NCI-H774 (cell line): ENCODE measurements around the gene JPH2.

Experiments
- DNase-seq: peaks from one replicate; lab custom pipeline; 2025; lab: John Stamatoyannopoulos, UW

JPH2 gene

DNA sequence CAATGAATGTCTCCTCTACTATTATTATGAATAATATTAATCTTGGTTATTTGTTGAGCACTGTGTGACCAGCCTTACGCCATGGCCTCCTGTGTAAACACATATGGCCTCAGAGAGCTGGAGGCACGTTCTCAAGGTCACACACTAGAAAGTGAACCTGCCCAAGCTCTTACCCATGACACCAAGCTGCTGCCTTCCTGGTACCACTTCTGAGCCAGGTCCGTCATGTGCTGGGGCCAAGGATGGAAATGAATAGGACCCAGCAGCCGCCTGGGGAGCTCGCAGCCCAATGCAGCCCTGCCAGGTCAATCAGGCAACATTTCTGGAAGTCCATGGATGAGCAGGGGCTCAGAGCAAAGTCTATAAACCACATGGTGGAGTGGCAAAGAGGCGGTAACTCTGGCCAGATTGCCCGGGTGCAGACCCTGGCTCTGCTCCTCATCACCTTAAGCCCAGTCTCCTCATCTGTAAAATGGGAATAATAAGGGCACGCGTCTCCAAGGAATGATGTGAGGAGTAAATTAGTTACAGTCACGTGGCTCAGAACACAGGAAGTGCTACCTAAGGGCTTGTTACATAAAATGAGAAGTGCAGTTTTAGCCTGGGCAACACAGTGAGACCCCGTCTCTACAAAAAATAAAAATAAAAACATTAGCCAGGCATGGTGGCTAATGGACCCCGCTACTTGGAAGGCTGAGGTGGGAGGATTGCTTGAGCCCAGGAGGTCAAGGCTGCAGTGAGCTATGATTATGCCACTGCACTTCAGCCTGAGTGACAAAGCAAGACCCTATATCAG, 61.5 kb downstream of the JPH2 start:
- no peak for DNase-seq

DNA sequence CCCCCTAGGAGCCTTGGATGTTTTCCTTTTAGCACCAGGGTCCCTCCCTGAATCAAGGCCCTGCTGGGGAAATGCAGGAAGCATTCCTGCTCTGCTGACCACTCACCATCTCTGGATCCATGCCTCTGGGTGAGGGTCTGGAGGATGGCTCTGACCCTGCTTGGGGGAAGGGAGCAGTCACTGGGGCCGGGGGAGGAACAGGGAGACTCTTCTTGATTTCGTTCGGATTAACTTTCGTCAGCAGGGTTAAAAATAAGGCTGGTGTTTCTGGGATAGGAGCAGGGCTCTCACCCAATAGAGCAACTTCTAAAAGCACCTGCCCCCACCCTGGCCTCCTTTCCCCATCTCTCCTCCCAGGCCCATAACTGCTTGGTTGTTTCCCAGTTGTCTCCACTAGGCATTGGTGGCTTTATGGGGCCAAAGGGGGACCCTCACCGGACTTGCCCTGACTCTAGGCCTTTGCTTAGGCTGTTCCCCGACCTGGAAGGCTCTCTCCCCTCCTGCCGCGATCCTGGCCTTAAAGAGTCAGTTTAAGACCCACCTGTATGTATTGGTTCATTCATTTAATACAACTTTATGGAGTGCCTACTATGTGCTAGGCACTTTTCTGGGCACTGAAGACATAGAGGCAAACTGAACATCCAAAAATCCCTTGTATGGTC, 63.0 kb downstream of the JPH2 start:
- DNase-seq: no peak

DNA sequence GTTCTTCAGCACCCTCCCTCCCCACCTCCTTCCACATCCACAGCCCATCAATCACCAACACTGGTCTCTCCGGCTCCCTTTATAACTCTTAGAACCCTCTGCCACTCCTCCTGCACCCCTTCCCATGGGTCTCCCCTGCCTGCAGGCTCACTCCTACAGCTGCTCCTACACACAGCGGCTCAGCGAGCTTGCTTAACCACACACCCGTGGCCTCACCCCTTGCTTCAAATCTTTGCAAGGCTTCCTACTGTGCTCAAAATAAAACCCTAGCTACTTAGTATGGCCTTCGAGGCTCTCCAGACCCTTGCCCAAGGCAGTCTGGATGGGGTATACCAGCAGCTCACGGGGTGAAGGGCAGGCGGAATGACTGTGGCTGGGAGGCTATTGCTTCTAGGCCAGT, 63.7 kb downstream of the JPH2 start:
- DNase-seq: no peak

DNA sequence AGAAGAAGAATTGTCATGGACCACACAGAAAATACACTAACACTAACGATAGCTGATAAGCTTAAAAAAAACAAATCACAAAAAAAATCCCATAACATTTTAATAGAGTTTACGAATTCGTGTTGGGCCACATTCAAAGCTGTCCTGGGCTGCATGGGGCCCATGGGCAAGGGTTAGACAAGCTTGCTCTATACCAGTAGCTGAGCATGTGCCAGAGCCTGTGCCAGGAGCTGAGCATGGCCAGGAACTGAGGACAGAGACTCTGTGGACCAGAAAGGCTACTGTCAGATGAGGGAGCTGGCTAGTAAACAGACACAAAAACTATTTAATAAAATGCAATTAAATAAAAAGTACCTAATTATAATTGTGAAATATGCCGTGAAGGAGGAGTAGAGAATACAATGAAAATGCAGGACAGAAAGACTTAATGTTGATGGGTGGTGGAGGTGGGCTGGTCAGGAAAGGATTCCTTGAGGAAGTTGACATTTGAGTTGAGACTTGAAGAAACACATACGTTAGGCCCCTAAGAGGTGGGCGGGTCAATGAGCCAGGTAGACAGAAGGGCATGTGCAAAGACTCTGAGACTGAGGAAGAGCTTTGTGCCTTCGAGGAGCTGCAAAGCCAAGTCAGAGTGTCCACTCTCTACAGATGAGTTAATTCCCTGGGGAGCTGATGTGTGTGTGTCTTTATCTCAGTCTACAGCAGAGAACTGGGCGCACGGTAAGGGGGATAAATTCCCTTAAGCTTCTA, 66.1 kb downstream of the JPH2 start:
- no peak for DNase-seq

DNA sequence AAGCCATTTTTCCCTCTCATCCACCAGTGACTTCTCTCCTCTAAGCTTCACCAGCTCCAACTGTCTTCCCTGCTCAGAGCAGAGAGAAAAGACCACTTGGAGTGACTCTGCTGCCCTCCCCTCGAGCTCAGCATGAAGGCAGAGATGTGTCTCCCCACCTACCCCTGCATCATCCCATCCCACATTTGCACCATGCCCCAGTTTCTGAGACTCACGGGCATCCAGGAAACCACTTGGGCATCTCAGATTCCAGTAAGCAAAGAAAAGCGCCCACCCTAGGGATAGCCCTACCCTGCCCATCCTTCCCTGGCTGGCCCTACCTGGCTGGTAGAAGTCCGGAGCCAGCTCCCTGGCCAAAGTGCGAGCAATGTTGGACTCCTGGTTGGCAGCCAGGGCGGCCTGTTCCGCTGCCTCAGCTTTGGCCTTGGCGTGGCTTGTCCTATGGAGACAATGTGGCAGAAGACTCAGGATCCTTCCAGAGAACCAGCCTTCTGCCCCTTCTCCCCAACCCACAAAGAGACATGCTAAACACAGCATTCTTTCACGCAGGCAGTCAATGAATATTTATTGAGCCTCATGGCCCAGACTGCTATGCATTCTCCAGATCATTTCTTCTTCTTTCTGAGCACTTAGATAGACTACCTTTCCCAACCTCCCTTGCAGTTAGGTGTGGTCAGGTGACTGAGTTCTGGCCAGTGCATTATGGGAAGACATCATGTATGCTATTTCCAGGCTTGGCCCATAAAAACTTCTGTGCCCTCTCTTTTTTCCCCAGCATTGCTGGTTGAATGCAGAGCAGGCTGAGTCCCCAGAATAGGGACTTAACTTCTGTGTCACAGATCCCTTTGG, 68.6 kb downstream of the JPH2 start:
- DNase-seq: no peak

DNA sequence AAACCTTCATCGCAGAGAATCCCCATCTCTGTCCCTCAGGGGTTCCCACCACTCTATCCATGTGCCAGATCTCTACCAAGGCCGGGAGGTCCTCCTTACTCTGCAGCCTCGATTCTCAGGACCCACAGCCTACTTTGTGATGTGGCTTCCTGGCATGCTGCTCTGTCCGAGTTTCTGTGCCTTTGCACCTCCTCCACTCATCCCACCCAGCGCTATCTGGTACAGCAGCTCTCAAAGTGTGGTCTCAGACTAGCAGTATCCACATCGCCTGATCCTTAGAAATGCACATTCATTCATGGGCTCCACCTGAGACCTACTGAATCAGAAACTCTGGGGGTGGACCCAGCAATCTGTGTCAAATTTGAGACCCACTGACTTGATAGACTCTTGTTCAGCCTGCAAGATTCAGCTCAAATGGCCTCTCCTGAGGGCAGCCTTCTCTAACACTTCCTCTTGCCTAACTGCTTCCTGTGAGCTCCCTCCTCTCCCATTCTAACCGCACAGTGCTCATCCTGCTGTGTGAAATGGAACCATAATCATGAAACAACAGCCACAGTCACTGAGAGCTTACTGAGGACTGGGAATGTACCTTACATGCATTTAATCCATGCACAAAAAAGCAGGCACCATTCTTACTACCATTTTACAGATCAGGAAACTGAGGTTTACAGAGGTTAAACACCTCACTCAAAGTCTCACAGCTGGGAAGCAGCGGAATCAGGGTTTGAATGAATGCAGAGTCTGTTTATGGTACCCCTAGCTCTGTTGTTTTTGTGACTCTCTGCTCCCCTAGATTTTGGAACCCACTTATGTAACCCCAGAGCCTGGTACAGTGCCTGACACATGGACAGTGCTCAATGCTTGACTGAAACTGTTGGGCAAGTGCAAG, 69.4 kb downstream of the JPH2 start:
- DNase-seq: no peak

DNA sequence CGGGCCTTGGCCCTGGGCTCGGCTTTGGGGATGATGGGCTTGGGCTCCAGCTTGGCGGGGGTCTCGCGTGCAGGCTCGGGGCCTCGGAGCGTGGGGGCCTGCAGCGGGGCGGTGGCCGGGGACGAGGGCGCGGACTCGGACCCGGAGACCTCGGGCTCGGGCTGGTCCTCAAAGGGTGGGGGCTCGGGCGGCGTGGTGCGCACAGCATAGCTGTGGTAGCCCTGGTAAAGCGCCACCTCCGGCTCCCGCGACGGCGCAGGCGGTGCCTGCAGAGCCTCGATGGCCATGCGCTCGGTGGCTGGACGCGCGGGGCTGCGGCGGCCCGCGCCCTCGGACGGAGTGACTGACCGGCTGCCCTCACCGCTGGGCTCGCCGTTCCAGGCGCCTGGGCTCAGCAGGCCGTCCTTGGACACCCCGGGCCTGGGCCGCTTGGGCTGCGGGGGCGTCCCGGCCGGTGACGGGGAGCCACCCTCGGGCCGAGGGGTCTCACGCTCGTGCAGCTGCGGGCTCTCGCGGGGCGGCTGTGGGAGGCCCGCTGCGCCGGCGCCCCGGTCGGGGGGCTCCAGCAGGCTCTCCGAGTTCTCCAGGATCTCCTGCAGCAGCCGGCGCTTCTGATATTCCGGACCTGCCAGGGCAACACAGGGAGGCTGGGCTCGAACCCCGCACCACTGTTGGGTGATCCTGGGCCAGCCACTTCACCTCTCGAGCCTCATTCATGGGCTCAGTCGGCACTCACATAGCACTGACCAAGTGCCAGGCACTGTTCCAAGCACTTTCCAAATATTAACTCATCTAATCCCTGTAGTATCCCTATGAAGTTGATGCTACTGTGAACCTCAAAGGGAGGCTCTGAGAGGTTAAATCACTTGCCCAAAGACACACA, 71.0 kb downstream of the JPH2 start:
- no peak for DNase-seq

DNA sequence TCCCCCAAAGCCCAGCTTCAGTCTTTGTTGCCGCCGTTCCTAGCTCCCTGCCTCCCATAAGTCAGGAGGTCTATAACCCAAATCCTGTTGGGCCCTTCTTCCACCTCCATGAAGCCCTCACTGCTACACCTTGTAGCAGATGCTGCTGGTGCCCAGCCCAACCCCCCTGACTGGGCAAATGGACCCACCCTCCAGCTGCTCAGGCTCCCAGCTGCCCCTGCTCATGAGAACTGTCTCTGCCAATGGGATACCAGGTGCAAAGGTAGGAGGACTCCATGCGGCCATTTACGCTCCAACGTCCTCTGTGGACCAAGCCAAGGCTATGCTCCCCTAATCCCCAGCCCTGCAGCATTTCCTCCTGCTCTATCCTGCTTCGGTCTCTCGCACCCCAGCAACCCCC, 71.8 kb downstream of the JPH2 start:
- no peak for DNase-seq

DNA sequence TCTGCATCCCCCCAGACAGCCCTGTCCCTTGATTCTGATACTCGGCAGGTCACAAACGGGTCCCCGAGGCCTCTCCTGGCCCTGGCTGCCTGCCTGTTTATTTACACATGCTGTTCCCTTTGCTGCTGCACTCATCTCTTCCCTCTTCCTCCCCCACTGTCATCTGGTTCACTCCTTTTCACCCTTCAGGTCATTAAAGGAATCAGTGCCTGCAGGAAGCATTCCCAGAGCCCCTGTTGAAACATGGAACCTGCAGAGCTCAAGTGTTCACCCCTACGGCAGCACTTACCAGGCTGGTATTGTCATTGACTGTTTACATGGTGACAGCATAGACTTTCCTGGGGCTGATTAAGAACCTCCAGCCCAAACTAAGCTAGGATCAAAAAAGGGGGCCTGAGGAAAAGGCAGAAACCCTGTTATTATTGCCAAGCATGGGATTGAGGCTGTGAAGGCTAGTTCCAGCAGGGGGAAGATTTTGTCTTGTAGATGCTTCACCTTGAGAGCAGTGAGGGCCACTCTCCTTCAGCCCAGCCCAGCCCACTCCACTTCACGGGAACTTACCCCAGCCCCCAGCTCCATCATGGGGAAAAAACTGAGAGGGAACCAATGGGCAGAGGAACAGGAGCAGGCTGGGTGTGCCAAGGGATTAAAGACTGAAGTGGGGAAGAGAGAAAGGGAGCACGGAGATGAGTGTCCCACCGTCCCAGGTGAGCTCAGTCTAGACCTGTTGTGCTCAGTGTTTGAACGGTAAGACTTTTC, 73.2 kb downstream of the JPH2 start:
- DNase-seq: no peak

DNA sequence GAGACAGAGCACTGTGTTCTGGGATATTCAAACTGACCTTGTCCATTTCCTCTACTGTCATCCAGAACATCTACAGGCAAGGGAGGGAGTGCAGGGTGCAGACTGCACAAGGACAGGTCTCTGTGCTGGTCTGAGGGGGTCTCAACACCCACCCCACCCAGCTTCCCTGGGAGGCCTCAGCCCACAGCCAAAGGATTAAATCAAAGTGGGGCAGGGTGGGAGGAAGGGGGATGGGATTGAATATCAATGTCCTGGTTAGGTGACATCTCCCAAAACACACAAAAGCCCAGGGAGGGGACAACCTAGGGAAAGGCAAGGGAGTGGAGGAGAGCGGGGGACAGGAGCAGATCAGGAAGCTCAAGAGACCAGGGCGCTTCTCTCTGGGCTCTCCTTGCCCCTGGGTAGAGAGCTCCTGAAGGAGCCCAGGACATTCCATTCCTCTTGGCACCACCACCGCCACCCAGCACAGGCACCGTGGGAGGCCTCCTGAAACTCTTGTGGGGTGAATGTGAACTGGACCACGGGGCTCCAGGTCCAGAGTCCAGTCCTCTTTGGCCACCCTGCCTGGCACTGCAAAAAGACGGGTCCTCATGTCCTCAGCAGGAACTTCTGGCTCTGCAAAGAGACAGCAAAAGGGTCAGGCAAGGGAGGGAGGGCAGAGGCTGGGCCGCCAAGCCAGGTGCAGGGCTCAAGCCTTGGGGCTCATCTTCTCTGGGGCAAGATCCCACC, 73.9 kb downstream of the JPH2 start:
- no peak for DNase-seq

DNA sequence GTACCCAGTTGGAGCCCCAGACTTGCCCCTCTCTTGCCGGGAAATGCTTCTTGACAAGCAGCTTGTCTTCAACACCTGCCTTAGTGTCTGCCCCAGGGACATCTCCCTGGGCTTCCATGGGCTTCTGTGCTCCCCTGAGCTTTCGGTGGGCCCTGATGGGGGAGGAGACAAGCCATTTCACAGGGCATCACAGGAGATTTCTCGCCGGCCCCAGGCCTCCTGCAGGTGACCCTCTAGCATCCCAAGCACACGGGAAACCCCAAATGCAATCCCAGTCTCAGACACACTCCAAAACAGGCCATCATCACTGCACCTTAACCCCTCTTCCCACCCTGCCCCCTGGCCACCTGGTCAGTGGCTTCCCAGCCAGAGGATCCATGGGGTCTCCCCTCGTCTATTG, 74.5 kb downstream of the JPH2 start:
- no peak for DNase-seq

DNA sequence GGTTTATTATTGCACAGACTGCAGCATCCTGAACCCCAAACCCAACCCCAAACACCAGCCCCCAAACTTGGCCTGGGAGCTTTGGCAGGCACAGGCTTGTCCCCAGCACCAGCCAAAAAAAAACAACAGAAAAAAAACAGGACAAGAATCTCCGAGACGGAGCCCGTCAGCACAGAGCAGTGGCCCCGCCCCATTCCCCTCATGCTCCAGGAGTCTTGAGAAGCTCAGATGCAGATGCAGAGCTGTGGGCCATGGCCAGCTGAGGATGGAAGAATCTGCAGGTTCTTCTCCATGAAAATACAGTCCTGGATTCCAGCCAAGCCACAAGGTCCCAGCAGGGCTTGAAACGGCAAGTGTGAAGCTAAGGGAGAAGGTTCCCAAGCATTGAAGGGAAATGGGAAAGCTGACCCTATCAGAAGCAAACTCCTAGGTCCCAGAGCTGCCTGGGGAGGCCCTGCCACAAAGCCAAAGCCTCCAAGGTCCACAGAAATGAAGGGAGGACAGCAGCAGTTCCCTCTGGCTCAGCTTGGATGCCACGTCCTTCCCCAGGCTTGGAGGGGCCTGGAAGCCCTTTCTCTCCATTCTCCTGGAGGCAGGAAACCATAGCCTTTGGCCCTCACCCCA, 75.2 kb downstream of the JPH2 start:
- DNase-seq: no peak

DNA sequence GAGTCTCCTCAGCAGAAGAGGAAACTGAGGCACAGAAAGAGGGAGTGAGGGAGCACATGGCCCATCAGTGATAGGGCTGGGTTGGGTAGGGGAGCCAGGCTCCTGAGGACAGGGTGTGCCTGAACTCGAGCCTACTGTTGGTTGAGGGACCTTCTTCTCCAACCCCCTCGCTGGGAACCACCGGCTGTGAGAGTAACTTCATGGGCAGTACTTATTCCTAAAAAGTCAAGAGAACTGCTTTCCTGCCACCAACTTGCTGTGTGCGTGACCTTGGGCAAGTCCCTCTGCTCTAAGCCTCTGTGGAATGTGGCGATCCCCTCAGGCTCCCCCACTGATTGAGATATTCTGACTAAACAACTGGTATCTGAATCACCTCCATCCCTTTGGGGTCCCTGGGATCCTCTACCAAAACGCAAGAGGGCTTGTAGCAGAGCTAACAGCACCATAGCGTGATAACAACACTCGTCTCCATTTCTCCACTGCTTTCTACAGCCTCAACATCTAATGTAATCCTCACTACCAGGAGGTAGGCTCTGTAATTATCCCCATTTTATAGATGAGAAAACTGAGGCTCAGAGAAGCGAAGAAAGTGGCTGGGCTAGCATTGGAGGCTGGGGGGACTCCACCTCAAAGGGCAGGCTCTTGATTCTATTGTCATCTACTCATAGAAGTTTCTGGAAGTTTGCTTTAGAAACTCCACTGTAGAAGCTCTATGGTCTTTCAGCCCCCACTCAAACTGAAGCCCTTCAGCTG, 76.0 kb downstream of the JPH2 start:
- DNase-seq: no peak

DNA sequence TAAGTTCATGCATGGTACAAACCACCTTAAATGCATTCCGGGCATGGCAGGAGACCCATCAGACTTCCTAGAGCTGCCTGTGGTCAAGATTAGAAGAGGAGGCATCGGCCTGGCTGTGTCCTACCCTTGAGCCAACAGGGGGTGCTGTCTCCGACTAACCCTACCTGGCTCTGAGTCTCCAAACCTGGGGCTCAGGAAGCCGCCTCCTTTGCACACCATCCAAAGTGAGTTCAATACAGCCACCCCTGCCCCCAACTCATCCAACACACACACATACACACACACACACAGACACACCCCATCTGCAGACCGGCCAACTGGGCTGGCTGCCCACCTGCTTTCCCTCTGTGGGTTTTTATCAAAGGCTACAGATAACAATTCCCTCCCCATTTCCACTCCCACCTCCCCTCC, 77.0 kb downstream of the JPH2 start:
- no peak for DNase-seq

DNA sequence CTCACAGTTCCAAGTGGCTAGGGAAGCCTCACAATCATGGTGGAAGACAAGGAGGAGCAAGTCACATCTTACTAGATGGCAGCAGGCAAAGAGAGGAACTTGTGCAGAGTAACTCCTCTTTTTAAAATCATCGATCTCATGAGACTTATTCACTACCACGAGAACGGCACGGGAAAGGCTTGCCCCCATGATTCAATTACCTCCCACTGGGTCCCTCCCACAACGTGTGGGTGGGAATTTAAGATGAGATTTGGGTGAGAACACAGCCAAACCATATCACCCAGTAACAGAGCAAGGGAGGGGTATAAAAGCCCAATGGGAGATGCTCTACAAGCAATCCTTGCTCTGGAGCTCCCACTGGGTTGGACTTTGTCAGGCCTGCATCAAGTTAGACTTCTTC, 80.4 kb downstream of the JPH2 start:
- no peak for DNase-seq

DNA sequence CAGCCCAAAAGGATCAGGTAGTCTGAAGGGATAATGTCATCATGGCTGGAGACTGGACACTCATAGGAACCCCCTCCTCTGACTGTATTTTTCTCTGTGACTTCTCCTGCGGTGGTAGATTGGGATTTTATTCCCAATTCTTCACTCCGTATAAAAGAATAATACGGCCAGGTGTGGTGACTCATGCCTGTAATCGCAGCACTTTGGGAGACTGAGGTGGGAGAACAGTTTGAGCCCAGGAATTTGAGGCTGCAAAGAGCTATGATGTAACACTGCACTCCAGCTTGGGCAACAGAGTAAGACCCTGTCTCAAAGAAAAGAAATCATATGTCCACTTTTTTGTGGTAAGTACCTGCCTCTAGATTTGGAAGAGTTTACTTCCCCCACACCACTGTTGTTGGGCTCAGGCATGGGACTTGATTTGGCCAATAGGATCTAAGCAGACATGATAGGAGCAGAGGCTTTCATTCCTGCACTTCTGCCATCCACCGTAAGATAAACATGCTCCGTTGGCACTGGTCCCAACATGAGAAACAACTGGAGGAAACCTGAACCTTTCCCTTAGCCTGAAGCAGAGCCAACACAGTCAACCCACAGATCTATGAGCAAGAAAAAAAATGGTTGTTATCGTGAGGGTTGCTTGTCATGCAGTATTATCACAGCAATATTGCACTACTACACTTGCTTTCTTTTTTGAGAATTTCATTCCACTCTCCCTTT, 82.0 kb downstream of the JPH2 start:
- DNase-seq: peak; percentile 10

DNA sequence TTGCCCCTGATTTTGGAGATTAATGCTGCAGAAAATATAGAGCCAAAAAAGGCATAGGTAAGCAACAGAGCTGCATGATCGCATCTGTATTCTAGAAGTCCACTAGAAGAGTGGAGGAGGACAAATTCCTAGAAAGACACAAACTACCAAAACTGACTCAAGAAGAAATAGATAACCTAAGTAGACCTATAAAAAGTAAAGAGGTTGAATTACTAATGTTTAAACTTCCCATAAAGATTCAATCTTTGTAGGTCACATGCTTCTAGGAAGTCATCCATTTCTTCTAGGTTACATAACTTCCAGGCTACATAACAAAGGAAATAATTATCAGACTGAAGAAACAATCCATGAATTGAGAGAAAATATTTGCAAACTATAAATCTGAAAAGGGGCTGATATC, 84.4 kb downstream of the JPH2 start:
- no peak for DNase-seq
